GM13977 (cell line): ENCODE data around the gene CBS.
"Not testable (repeated sequence)": the region's sequence is repeated elsewhere in the genome, so short reads cannot be mapped to it uniquely, and the experiment has no call there.

Experiments
- DNase-seq: peaks from one replicate; pipeline ENCODE4 v3.0.0; 2012; ENCODE audit warnings: low spot score
- in situ Hi-C: fragments of 300-500 bp; cut with MboI; formaldehyde crosslinking; loops from one replicate; pipeline ENCODE4 v1.12.0; 2022; ENCODE audit warnings: low sequenced_read_pairs, low pct_unique_long_range_greater_than_20kb, mixed read lengths, inconsistent platforms; ENCODE audit not compliant: unreplicated experiment

The CBS gene

GRCh38 chr21:43075170-43076022 is at the start of gene CBS:
Gene CBS (minus strand): TSS chr21:43075835. CDS start chr21:43072193, 3,642 bp downstream.
- DNase-seq, in situ Hi-C loops: not testable (repeated sequence)

GRCh38 chr21:43115956-43116355 is 40.3 kb upstream of the CBS start:
- DNase-seq, in situ Hi-C loops: not testable (repeated sequence)

GRCh38 chr21:43114483-43114882 is 38.8 kb upstream of the CBS start:
- in situ Hi-C loops = not testable (repeated sequence)

GRCh38 chr21:43109006-43109405 is 33.4 kb upstream of the CBS start:
- DNase-seq, in situ Hi-C loops: not testable (repeated sequence)

More at GRCh38 chr21:43114483-43114882, 38.8 kb upstream of the CBS start:
- DNase-seq = not testable (repeated sequence)

- in situ Hi-C loops, DNase-seq: not testable (repeated sequence)
Measured at GRCh38 chr21:43108177-43108576, 32.5 kb upstream of the CBS start.

GRCh38 chr21:43107794-43108137 is 32.1 kb upstream of the CBS start:
- DNase-seq, in situ Hi-C loops: not testable (repeated sequence)

GRCh38 chr21:43106965-43107793 is 31.5 kb upstream of the CBS start, which contains the start of gene U2AF1:
Gene U2AF1 (minus strand): TSS chr21:43107570. CDS start chr21:43107494, 76 bp downstream.
- DNase-seq, in situ Hi-C loops: not testable (repeated sequence)

GRCh38 chr21:43104642-43105041 is 29.0 kb upstream of the CBS start:
- DNase-seq, in situ Hi-C loops: not testable (repeated sequence)

- in situ Hi-C loops, DNase-seq: not testable (repeated sequence)
Measured at GRCh38 chr21:43102281-43102680, 26.6 kb upstream of the CBS start.

- DNase-seq, in situ Hi-C loops: not testable (repeated sequence)
Measured at GRCh38 chr21:43101676-43102075, 26.0 kb upstream of the CBS start.

GRCh38 chr21:43101000-43101399 is 25.4 kb upstream of the CBS start:
- in situ Hi-C loops = not testable (repeated sequence)

GRCh38 chr21:43091979-43092614 is 16.5 kb upstream of the CBS start:
- in situ Hi-C loops, DNase-seq: not testable (repeated sequence)

More at GRCh38 chr21:43101000-43101399, 25.4 kb upstream of the CBS start:
- not testable (repeated sequence) for DNase-seq

GRCh38 chr21:43090947-43091346 is 15.3 kb upstream of the CBS start:
- DNase-seq, in situ Hi-C loops: not testable (repeated sequence)

GRCh38 chr21:43089463-43089862 is 13.8 kb upstream of the CBS start:
- in situ Hi-C loops, DNase-seq: not testable (repeated sequence)

- DNase-seq, in situ Hi-C loops: not testable (repeated sequence)
Measured at GRCh38 chr21:43082587-43083300, 7.1 kb upstream of the CBS start.

- DNase-seq, in situ Hi-C loops: not testable (repeated sequence)
Measured at GRCh38 chr21:43076643-43077042, 1.0 kb upstream of the CBS start.

GRCh38 chr21:43076023-43076637 is 495 bp upstream of the CBS start:
- DNase-seq, in situ Hi-C loops: not testable (repeated sequence)
